DND-41 (cell line): ENCODE measurements around the gene USP5.

ENCODE experiments used
- ATAC-seq: fragments of 200-7000 bp; cut with Tn5 transposase; 3 replicates; pipeline ENCODE4 v1.9.1; 2021; ENCODE audit warnings: low read depth; ENCODE audit not compliant: insufficient read depth
- DNase-seq: peaks from one replicate; pipeline ENCODE4 v3.0.0-alpha.2; 2020
- H2AFZ ChIP-seq: 2 replicates; pipeline ENCODE4 v1.6.0; 2012; ENCODE audit warnings: low read depth, low read length
- H3K27ac ChIP-seq: 2 replicates; pipeline ENCODE4 v1.5.1; 2012; ENCODE audit warnings: low read length, inconsistent platforms
- H3K27me3 ChIP-seq: fragments of 200-600 bp; sonication (generic); 2 replicates; pipeline ENCODE4 v1.6.0; 2012; ENCODE audit warnings: low read length, mild to moderate bottlenecking, inconsistent platforms; ENCODE audit not compliant: insufficient read depth, poor library complexity
- H3K36me3 ChIP-seq: 2 replicates; pipeline ENCODE4 v1.5.1; 2012; ENCODE audit warnings: low read length, inconsistent platforms; ENCODE audit not compliant: insufficient read depth
- H3K4me1 ChIP-seq: 2 replicates; pipeline ENCODE4 v1.5.1; 2012; ENCODE audit warnings: mild to moderate bottlenecking, low read length; ENCODE audit not compliant: insufficient read depth
- H3K4me2 ChIP-seq: 2 replicates; pipeline ENCODE4 v1.6.0; 2012; ENCODE audit warnings: mild to moderate bottlenecking, moderate library complexity, low read length, inconsistent platforms; ENCODE audit not compliant: insufficient read depth
- H3K4me3 ChIP-seq, 2 experiments: fragments of 200-600 bp in 1 of 2; shearing (Covaris generic) in 1 of 2; 2 replicates each; pipeline ENCODE4 v1.5.1; 2012 to 2016; ENCODE audit warnings: inconsistent platforms in 2 of 2, low read length in 2 of 2, mild to moderate bottlenecking in 2 of 2, low read depth in 1 of 2, moderate library complexity in 1 of 2
- H3K79me2 ChIP-seq: 2 replicates; pipeline ENCODE4 v1.6.0; 2012; ENCODE audit warnings: low read length, inconsistent platforms; ENCODE audit not compliant: insufficient read depth
- H3K9ac ChIP-seq: 2 replicates; pipeline ENCODE4 v1.6.0; 2012; ENCODE audit warnings: low read depth, mild to moderate bottlenecking, inconsistent platforms, low read length, moderate library complexity
- H3K9me3 ChIP-seq: 2 replicates; pipeline ENCODE4 v1.5.1; 2012; ENCODE audit warnings: low read length, moderate library complexity, mild to moderate bottlenecking, inconsistent platforms; ENCODE audit not compliant: insufficient read depth, severe bottlenecking
- H4K20me1 ChIP-seq: 2 replicates; pipeline ENCODE4 v1.6.0; 2012; ENCODE audit warnings: low read length; ENCODE audit not compliant: insufficient read depth
- EZH2 ChIP-seq: IDR thresholded peaks from 3 replicates; pipeline ENCODE4 v1.6.1; 2012; ENCODE audit warnings: borderline replicate concordance, low read depth, mild to moderate bottlenecking, moderate library complexity, low read length, inconsistent platforms; ENCODE audit not compliant: severe bottlenecking
- TF ChIP-seq, protein P1 (sequence below): IDR thresholded peaks from 2 replicates; pipeline ENCODE4 v1.5.1; 2012; ENCODE audit warnings: borderline replicate concordance, low read length, moderate library complexity, mild to moderate bottlenecking; ENCODE audit not compliant: poor library complexity, severe bottlenecking; ENCODE audit errors: extremely low read depth

The USP5 gene

DNA sequence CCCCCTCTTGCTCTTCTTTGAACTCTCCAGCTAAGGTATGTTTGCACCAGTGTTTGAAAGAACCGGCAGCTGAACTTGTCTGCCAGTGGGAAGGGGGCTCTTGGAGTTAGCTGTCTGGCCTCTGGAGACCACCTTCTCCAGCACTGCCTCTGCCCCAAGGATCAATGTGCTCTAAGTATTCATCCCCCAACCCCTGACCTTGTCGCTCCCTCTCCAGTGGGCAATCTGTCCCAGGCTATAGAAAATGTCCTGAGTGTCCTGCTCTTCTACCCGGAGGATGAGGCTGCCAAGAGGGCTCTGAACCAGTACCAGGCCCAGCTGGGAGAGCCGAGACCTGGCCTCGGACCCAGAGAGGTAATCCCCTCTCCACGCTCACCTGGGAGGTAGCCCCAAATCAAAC, 21.0 kb upstream of the USP5 start:
- no peak for TF ChIP-seq EZH2

DNA sequence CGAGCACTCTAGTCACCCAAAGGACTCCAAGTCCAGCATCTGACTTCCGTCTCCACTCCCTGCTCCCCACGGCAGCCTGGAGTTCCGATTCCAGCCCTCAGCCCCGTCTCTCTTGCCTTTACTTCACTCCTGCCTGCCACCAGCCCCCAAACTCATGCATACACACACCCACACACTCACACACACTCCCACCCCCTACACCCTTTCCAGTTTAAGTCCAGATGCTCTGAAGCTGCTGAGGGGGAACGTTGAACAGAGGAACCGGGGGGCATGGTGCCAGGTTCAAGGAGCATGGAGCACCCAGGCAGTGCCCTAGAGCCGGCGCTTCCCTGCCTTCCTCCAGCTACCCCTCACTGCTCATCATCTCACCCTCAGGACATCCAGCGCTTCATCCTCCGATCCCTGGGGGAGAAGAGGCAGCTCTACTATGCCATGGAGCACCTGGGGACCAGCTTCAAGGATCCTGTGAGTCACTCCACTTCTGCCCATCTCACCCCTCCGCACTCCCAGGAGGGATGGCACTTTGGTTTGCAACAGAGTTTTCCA, 20.4 kb upstream of the USP5 start:
- Histone ChIP-seq H3K4me3 (no peak overlapping the region), H3K27ac (no peak overlapping the region), H2AFZ (no peak overlapping the region), H3K4me2 (no peak overlapping the region), H3K36me3 (no peaks in the 10 kb centered on the region), H3K79me2 (no peaks in the 10 kb centered on the region), H4K20me1 (peaks cover 7% of the 10 kb centered on the region; the same call in 1 of the 2 replicates), H3K4me1 (peaks cover 15% of the 10 kb centered on the region), H3K9me3 (no peaks in the 10 kb centered on the region), H3K27me3 (peaks cover 56% of the 10 kb centered on the region), H3K9ac (no peak overlapping the region)
- DNase-seq = no peak
- TF ChIP-seq, protein P1, sequence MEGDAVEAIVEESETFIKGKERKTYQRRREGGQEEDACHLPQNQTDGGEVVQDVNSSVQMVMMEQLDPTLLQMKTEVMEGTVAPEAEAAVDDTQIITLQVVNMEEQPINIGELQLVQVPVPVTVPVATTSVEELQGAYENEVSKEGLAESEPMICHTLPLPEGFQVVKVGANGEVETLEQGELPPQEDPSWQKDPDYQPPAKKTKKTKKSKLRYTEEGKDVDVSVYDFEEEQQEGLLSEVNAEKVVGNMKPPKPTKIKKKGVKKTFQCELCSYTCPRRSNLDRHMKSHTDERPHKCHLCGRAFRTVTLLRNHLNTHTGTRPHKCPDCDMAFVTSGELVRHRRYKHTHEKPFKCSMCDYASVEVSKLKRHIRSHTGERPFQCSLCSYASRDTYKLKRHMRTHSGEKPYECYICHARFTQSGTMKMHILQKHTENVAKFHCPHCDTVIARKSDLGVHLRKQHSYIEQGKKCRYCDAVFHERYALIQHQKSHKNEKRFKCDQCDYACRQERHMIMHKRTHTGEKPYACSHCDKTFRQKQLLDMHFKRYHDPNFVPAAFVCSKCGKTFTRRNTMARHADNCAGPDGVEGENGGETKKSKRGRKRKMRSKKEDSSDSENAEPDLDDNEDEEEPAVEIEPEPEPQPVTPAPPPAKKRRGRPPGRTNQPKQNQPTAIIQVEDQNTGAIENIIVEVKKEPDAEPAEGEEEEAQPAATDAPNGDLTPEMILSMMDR = no peak
- no peak for TF ChIP-seq EZH2
- no peak for ATAC-seq

More for the DNA sequence above, 21.0 kb upstream of the USP5 start:
- no peaks in the 10 kb centered on the region for H3K79me2 ChIP-seq
- H3K4me2 ChIP-seq = no peak overlapping the region
- H3K36me3 ChIP-seq = no peaks in the 10 kb centered on the region
- H3K9me3 ChIP-seq = no peaks in the 10 kb centered on the region
- ATAC-seq = no peak
- peaks cover 15% of the 10 kb centered on the region for H3K4me1 ChIP-seq
- H4K20me1 ChIP-seq = peaks cover 7% of the 10 kb centered on the region; the same call in 1 of the 2 replicates
- no peak overlapping the region for H3K9ac ChIP-seq
- peaks cover 62% of the 10 kb centered on the region for H3K27me3 ChIP-seq
- no peak overlapping the region for H3K4me3 ChIP-seq
- no peak for DNase-seq
- no peak overlapping the region for H3K27ac ChIP-seq
- H2AFZ ChIP-seq = no peak overlapping the region

DNA sequence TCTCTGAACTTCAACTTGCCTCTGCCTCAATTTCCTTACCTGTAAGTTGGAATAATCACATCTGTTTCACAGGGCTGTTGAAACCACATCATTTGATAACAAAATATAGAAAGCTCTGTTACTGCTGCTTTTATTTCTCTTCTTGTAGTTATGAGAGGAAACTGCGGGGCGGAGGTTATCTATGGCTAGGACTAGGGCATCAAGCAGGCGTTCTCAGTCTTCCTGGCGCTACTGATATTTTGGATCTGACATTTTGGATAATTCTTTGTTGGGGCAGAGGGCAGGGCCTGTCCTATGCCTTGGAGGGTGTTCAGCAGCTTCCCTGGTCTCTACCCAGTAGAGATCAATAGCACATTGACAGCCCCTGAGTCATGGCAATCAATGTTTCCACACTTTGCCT, 19.8 kb upstream of the USP5 start:
- no peaks in the 10 kb centered on the region for H3K9me3 ChIP-seq
- no peak overlapping the region for H3K4me3 ChIP-seq
- no peak overlapping the region for H3K27ac ChIP-seq

DNA sequence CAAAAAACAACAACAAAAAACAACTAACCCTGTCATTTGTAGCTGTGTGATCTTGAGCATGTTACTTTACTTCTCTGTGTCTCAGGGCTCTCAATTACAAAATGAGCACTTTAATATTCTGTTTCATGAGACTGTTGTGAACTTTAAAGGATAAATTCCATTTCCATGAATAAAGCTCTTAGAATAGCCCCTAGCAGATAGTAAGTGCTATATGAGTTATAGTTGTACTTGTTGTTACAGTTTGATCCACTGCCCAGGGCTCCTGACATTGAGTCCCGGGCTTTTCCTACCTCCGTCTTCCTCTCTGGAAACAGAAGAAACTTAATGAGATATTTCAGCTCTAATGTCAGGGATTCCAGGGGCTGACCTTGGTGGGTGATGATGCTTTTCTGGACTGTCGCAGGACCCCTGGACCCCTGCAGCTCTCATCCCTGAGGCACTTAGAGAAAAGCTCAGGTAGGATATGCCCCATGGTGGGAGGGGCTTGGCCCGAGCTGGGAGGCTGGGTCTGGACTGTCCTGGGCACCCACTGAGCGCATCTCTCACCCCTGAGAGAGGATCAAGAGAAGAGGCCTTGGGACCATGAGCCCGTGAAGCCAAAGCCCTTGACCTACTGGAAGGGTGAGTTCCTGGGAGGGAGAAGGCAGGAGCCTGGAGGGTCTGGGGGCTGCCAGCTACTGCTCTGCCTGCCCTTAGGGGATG, 18.6 kb upstream of the USP5 start:
- DNase-seq (no peak), ATAC-seq (no peak)
- Histone ChIP-seq H3K4me1 (peaks cover 10% of the 10 kb centered on the region), H2AFZ (no peak overlapping the region), H3K4me3 (no peak overlapping the region), H3K9me3 (no peaks in the 10 kb centered on the region), H3K36me3 (no peaks in the 10 kb centered on the region), H4K20me1 (peaks cover 3% of the 10 kb centered on the region; the same call in 1 of the 2 replicates), H3K27me3 (peaks cover 40% of the 10 kb centered on the region), H3K9ac (no peak overlapping the region), H3K79me2 (no peaks in the 10 kb centered on the region), H3K4me2 (no peak overlapping the region), H3K27ac (no peak overlapping the region)
- TF ChIP-seq, protein P1 = no peak
- no peak for TF ChIP-seq EZH2

More for the DNA sequence above, 19.8 kb upstream of the USP5 start:
- Histone ChIP-seq H2AFZ (no peak overlapping the region), H3K36me3 (no peaks in the 10 kb centered on the region), H3K4me2 (no peak overlapping the region), H3K9ac (no peak overlapping the region), H3K27me3 (peaks cover 50% of the 10 kb centered on the region), H3K4me1 (peaks cover 15% of the 10 kb centered on the region), H4K20me1 (peaks cover 4% of the 10 kb centered on the region; the same call in 1 of the 2 replicates), H3K79me2 (no peaks in the 10 kb centered on the region)
- TF ChIP-seq, protein P1 = no peak
- ATAC-seq (no peak), DNase-seq (no peak)
